ENCODE measurements around the gene DRC1.

The DRC1 gene

DNA sequence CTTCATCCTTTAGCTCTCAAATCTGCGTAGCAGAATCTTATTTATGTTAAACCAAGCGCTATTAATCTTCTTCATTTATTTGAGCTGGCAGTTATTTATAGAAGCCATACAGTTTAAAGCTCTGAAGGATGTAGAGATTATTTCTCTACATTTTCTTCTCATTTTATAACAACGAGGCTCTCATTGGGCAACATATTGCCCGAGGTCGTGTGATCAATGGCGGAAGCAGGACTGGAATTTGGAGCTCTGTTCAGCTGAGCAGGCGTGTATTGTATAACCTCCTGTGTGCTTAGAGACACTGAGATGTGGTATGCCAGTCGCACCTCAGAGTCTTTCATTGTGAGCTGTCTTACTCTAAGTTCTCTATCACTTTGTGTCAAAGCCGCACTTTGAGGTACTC lies 17.5 kb upstream of the DRC1 start:
- TF ChIP-seq EZH2phosphoT487 (IDR thresholded peaks at IDR 0.05; ENCODE audit: low read length) = no peak
- TF ChIP-seq, protein P1, sequence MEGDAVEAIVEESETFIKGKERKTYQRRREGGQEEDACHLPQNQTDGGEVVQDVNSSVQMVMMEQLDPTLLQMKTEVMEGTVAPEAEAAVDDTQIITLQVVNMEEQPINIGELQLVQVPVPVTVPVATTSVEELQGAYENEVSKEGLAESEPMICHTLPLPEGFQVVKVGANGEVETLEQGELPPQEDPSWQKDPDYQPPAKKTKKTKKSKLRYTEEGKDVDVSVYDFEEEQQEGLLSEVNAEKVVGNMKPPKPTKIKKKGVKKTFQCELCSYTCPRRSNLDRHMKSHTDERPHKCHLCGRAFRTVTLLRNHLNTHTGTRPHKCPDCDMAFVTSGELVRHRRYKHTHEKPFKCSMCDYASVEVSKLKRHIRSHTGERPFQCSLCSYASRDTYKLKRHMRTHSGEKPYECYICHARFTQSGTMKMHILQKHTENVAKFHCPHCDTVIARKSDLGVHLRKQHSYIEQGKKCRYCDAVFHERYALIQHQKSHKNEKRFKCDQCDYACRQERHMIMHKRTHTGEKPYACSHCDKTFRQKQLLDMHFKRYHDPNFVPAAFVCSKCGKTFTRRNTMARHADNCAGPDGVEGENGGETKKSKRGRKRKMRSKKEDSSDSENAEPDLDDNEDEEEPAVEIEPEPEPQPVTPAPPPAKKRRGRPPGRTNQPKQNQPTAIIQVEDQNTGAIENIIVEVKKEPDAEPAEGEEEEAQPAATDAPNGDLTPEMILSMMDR (IDR thresholded peaks at IDR 0.05; ENCODE audit: low read length) = no peak
- no peak for DNase-seq
- H3K36me3 ChIP-seq (replicated peaks; ENCODE audit: insufficient read depth, low read length) = peaks cover 16% of the 10 kb centered on the region; the same call in 1 of the 2 replicates

DNA sequence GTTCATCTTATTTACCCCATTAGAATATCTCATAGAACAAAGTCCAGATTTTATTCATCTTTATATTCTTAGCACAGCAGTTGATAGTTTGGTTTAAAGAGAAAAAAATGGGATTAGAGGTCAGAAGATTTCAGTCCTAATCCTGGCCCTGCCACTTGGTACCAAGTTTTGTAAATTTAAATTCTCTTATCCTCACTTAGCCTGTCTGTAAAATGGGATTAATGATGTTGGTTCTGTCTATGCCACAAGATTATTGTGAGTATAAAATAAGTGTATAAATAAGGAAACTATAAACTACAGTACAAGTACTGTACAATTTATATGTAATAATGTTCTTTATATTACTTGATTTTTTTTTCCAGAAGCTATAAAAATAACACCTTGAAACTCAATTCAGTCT lies 17.1 kb upstream of the DRC1 start:
- no peaks in the 10 kb centered on the region for H3K27me3 ChIP-seq (replicated peaks; ENCODE audit: insufficient read depth, low read length)
- no peaks in the 10 kb centered on the region for H3K9me3 ChIP-seq (replicated peaks; ENCODE audit: insufficient read depth, low read length)
- H3K79me2 ChIP-seq (ENCODE audit: low read length) = no peaks in the 10 kb centered on the region
- 0 out of 2 replicates have a peak, but pooled peaks cover 7% of the 10 kb centered on the region for H3K4me1 ChIP-seq (ENCODE audit: low read length)
- no peak overlapping the region for H3K4me2 ChIP-seq (ENCODE audit: low read depth, low read length)
- H3K9ac ChIP-seq (ENCODE audit: low read length) = no peak overlapping the region
- H2AFZ ChIP-seq (ENCODE audit: low read length) = no peak overlapping the region
- TF ChIP-seq EZH2phosphoT487 (IDR thresholded peaks at IDR 0.05; ENCODE audit: low read length) (no peak), EZH2 (optimal IDR thresholded peaks at IDR 0.05; ENCODE audit: low read depth, low read length) (no peak)
- TF ChIP-seq, protein P1 (IDR thresholded peaks at IDR 0.05; ENCODE audit: low read length) = no peak
- H3K4me3 ChIP-seq (ENCODE audit: low read length) = no peak overlapping the region
- 0 out of 2 replicates have a peak, but pooled peaks cover 6% of the 10 kb centered on the region for H3F3A ChIP-seq (ENCODE audit: insufficient read depth, low read length)
- H3K36me3 ChIP-seq (replicated peaks; ENCODE audit: insufficient read depth, low read length) = peaks cover 16% of the 10 kb centered on the region; the same call in 1 of the 2 replicates
- no peak for DNase-seq
- H3K27ac ChIP-seq (ENCODE audit: low read length) = no peak overlapping the region
- H3K9me2 ChIP-seq (replicated peaks; ENCODE audit: insufficient read depth, low read length) = no peaks in the 10 kb centered on the region
- H4K20me1 ChIP-seq (ENCODE audit: insufficient read depth, low read length) = no peaks in the 10 kb centered on the region

More for the DNA sequence above, 17.5 kb upstream of the DRC1 start:
- Histone ChIP-seq H3K27me3 (replicated peaks; ENCODE audit: insufficient read depth, low read length) (no peaks in the 10 kb centered on the region), H3K4me2 (ENCODE audit: low read depth, low read length) (no peak overlapping the region), H4K20me1 (ENCODE audit: insufficient read depth, low read length) (no peaks in the 10 kb centered on the region), H3F3A (ENCODE audit: insufficient read depth, low read length) (0 out of 2 replicates have a peak, but pooled peaks cover 6% of the 10 kb centered on the region), H3K27ac (ENCODE audit: low read length) (no peak overlapping the region), H2AFZ (ENCODE audit: low read length) (no peak overlapping the region), H3K9me2 (replicated peaks; ENCODE audit: insufficient read depth, low read length) (no peaks in the 10 kb centered on the region), H3K79me2 (ENCODE audit: low read length) (no peaks in the 10 kb centered on the region), H3K4me3 (ENCODE audit: low read length) (no peak overlapping the region), H3K4me1 (ENCODE audit: low read length) (0 out of 2 replicates have a peak, but pooled peaks cover 7% of the 10 kb centered on the region), H3K9ac (ENCODE audit: low read length) (no peak overlapping the region), H3K9me3 (replicated peaks; ENCODE audit: insufficient read depth, low read length) (no peaks in the 10 kb centered on the region)

DNA sequence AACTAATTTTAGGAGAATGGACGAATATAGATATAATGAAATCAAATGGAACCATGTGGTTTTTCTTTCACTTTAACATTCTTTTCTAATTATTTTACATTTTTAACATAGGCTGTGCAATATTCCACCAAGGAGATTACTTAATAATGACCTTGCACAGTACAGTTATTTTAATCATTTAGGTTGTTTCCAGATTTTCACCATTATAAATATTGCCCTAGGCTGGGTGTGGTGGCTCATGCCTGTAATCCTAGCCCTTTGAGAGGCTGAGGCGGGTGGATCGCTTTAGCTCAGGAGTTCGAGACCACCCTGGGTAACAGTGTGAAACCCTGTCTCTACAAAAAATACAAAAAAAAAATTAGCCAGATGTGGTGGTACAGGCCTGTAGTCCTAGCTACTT lies 14.5 kb upstream of the DRC1 start:
- Histone ChIP-seq H3K9me3 (replicated peaks; ENCODE audit: insufficient read depth, low read length) (no peaks in the 10 kb centered on the region), H3F3A (ENCODE audit: insufficient read depth, low read length) (no peaks in the 10 kb centered on the region), H2AFZ (ENCODE audit: low read length) (no peak overlapping the region), H3K27me3 (replicated peaks; ENCODE audit: insufficient read depth, low read length) (no peaks in the 10 kb centered on the region), H3K36me3 (replicated peaks; ENCODE audit: insufficient read depth, low read length) (peaks cover 13% of the 10 kb centered on the region; the same call in 1 of the 2 replicates), H3K9me2 (replicated peaks; ENCODE audit: insufficient read depth, low read length) (no peaks in the 10 kb centered on the region), H3K4me3 (ENCODE audit: low read length) (no peak overlapping the region), H3K9ac (ENCODE audit: low read length) (no peak overlapping the region), H3K4me2 (ENCODE audit: low read depth, low read length) (no peak overlapping the region), H3K4me1 (ENCODE audit: low read length) (0 out of 2 replicates have a peak, but pooled peaks cover 7% of the 10 kb centered on the region), H3K79me2 (ENCODE audit: low read length) (no peaks in the 10 kb centered on the region), H4K20me1 (ENCODE audit: insufficient read depth, low read length) (no peaks in the 10 kb centered on the region), H3K27ac (ENCODE audit: low read length) (no peak overlapping the region)
- DNase-seq = no peak
- TF ChIP-seq EZH2 (optimal IDR thresholded peaks at IDR 0.05; ENCODE audit: low read depth, low read length) = no peak
- no peak for TF ChIP-seq EZH2phosphoT487 (IDR thresholded peaks at IDR 0.05; ENCODE audit: low read length)
- TF ChIP-seq, protein P1 (IDR thresholded peaks at IDR 0.05; ENCODE audit: low read length) = no peak
